HG03521 (cell line): ENCODE measurements around the gene MGST3.
A peak's percentile ranks its signal among the peaks of the same experiment; 100 is the strongest.
"Not testable (repeated sequence)": the region's sequence is repeated elsewhere in the genome, so short reads cannot be mapped to it uniquely, and the experiment has no call there.

Experiments
- ATAC-seq: cut with Tn5 transposase; IDR thresholded peaks from one replicate; pipeline ENCODE4 v1.9.1; 2021; ENCODE audit warnings: mild to moderate bottlenecking, moderate library complexity; ENCODE audit not compliant: unreplicated experiment

Gene MGST3

DNA sequence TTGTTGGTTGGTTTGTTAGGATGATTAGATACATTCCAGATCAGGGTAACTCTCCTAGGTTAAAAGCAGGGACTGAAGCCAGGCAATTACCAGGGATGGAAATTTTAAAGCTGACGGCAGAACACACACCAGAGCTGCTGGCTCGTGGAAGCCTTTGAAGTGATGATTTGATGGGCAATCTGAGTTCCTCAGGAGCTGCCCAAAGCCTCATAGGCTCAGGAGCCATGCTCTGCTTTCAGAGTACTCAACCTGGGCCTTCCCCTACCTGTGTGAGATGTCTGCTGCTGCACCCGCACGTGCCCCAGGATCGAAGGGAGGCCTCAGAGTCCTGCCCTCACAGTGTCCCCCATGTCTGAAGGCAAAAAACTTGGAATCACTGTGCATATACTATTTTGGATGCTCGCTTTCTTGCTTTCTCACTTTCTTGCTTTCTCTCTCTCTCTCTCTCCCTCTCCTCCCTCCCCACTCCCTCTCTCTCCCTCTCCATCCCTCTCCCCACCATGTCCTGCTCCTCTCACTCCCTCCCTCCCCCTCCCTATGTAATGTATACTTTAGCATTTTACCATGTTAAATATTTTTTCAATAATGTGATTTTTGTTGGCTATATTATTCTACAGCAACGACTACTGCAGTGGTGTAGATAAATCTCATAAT lies 18.0 kb downstream of the MGST3 start:
- no peak for ATAC-seq

DNA sequence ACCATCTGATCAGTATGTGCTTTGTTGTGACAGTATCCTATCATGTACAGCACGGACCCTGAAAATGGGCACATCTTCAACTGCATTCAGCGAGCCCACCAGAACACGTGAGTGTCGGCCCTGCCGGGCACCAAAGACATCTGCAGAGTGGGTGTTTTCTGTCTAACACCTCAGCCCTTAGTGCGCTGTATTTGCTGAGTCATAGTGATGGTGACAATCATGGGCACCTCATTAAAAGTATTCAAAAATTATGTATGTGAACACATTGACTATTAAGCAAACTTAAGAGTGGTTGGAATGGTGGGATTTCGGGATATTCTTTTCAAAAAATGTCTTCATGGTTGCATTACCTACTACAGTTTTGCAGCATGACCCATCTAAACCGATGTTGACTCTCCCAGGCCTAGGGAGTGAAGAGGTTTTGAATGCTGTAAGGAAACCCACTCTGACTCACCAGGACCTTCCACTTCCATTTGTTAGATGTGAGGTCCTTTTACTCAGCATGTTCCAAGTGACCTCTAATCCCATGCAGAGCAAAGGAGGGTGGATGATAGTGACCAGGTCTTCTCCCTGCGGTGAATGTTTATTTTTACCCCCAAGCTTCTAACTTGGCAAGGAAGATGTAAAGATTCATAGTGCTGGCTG lies 20.1 kb downstream of the MGST3 start:
- no peak for ATAC-seq

DNA sequence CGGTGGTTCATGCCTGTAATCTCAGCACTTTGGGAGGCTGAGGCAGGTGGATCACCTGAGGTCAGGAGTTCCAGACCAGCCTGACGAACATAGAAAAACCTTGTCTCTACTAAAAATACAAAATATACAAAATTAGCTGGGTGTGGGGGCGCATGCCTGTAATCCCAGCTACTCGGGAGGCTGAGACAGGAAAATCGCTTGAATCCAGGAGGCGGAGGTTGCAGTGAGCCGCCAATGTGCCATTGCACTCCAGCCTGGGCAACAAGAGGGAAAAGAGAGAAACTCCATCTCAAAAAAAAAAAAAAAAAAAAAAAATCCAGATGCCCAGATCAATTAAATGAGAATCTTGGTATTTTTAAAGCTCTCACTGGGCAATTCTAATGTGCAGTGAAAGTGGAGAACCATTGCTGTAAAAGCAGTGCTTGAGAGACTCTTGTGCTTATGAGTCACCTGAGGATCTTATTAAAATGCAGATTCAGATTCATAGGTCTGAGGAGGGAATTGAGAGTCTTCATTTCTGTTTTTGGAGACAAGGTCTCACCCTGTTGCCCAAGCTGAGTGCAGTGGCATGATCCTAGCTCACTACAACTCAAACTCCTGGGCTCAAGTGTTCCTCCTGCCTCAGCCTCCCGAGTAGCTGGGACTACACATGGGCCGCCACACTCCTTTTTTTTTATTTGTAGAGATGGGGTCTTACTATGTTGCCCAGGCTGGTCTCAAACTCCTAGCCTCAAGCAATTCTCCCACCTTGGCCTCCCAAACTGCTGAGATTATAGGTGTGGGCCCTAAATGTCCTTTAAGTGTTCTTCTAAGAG lies 27.9 kb downstream of the MGST3 start:
- not testable (repeated sequence) for ATAC-seq

DNA sequence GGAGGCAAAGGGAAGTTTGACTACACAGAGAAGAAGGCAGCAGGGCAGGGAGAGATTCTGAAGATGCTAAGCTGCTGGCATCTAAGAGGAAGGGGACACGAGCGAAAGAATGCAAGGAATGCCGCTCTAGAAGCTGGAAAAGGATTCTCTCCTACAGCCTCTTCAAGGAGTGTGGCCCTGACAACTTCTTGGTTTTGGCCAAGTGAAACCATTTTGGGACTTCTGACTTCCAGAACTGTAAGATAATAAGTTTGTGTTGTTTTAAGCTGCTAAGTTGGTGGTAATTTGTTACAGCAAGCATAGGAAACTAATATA lies 28.5 kb downstream of the MGST3 start:
- no peak for ATAC-seq

DNA sequence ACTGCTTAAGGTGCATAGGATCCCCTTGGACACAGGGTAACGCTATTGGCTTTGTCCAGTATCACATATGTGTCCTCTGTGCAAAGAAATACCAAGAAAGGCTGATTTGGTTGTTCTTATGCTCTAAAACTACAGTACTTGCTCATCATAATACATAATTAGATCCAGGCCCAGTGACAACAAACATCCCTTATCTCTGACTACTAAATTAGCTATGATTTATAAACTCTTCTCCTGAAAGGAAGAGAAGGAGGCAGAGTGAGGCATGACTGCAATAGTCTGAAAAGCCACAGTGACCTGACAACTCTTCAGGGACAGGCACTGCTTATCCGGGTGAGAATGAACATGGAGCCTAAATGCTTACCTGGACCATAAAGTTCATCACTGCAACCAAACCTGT lies 30.7 kb downstream of the MGST3 start:
- ATAC-seq = no peak

DNA sequence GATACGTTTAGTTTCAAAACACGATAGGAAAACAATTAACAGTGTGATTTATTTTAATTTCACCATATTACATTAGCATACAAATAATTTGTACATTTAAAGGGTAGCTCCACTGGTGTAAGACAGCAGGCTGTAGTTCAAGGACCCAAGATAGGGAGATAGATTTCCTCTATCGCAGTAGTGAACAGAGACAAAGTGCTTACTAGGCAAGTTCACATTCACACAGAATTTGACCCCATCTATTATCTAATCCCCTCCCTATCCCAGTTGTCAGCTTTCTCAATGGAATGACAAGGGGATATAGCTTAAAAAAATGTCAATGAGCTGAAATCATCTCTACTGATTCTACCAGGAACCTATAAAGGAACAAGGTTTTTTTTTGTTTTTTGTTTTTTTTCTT lies 31.2 kb downstream of the MGST3 start:
- ATAC-seq = no peak

DNA sequence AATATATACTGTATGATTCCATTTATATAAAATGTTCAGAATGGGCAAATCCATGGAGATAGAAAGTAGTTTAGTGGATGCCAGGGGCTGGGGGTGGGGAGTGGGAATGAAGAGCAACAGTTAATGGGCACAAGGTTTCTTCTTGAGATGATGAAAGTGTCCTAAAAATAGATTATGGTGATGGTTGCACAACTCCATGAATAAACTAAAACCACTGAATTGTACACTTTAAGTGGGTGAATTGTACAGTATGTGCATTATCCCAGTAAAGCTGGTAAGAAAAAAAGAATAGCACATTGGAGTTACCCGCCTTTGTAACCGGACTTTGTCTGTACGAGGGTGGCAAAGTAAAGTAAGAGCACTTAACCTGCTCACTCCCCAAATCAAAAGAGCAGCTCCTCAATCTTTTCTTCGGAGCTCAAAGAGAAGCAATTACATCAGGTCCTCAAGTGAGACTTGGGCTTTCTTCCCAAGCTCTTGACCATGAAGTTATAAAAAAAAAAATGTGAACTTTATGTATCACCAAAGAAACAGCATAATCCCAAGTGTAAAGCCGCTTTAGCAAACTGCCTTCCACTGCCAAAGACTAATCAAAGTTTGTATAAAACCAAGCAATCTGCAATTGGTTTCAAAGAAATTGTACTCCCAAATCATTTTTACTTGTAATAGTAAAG lies 35.3 kb downstream of the MGST3 start:
- ATAC-seq = no peak

DNA sequence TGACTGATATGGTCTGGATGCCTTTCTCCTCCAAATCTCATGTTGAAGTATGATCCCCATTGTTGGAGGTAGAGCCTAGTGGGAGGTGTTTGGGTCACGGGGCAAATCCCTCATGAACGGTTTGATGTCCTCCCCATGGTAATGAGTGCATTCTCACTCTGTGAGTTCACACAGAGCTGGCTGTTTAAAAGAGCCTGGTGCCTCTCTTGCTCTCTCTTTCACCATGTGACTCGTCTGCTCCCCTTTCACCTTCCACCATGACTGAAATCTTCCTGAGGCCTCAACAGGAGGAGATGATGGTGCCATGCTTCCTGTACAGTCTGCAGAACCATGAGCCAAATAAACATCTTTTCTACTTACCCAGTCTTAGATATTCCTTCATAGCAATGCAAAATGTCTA lies 37.1 kb downstream of the MGST3 start:
- no peak for ATAC-seq

DNA sequence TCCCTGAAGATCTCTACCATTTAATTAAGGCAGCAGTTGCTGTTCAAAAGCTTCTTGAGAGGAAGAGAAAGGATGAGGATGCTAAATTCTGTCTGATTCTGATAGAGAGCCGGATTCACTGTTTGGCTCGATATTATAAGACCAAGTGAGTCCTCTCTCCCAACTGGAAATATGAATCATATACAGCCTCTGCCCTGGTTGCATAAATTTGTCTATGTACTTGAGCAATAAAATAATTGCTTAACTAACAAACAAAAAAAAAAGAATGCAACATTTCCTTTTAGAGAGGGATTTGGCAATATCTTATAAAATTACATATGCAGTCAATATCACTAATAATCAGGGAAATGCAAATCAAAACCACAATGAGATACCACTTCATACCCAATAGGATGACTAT lies 40.5 kb downstream of the MGST3 start:
- ATAC-seq = no peak

DNA sequence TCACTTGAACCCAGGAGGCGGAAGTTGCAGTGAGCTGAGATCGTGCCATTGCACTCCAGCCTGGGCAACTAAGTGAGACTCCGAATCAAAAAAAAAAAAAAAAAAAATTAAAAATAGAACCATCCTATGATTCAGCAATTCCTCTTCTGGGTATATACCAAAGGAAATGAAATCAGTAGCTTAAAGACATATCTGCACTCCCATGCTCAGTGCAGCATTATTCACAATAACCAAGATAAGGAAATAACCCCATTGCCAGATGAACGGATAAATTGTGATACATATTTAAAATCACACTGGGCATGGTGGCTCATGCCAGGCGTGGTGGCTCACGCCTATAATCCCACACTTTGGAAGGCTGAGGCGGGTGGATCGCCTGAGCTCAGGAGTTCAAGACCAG lies 43.6 kb downstream of the MGST3 start:
- no peak for ATAC-seq

DNA sequence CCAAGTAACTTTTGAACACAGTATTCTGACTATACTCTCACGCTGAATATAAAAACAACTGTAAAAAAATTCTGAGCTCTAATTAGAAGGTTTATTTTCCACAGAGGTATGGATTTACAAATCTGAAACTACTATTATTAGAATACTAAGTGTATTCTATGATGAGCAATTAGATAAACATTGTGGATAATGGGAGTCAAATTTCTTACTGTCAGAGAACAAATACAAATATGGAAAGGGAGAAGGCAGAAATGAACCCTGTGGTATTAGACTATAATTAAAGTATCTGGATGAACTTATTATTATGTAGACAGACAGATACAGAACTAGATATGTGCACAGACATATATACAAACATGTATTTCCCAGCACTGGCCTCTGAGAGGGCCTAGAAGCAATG lies 44.8 kb downstream of the MGST3 start:
- no peak for ATAC-seq

DNA sequence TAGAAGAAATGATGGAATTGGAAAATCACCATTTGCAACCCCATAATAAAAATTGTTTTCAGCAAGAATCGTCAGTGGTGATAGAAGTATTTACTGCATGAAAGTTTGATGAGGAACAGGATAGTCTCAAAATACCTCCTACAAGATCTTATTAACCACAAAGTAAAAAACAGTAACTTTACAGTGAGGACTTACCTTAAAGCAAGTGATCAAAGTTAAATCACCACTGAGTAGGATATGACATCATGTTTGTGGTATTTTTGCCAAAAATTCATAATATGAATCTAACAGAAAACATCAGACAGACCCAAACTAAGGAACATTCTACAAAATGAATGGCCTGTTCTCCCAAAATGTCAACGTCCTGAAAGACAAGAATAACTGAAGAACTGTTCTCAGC lies 47.5 kb downstream of the MGST3 start:
- no peak for ATAC-seq

DNA sequence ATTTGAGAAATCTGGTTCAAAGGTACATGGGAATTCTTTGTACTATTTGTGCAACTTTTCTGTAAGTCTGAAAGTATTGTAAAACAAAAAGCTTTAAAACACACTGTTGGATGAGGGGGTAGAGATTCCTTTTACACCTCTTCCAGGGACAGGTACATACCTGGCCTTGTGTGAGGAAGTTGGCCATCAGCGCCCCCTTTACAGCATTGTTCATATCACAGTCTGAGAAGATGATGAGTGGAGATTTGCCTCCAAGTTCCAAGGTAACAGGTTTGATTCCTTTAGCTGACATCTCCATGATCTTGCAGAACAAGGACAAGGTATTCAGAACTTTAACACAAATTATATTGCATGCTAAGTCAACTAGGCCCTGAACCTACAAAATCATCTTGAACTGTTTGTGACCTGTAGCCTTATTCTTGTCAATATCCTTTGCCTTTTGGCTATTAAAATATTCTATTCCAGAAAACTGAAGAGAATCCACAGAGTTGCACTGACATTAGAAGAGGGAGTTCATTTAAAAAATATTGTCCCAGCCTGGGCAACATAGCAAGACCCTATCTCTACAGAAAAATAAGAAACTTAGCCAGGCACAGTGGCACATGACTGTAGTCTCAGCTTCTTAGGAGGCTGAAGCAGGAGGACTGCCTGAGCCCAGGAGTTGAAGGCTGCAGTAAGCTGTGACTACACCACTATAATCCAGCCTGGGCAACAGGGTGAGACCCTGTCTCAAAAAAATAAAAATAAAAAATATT lies 48.4 kb downstream of the MGST3 start:
- no peak for ATAC-seq

DNA sequence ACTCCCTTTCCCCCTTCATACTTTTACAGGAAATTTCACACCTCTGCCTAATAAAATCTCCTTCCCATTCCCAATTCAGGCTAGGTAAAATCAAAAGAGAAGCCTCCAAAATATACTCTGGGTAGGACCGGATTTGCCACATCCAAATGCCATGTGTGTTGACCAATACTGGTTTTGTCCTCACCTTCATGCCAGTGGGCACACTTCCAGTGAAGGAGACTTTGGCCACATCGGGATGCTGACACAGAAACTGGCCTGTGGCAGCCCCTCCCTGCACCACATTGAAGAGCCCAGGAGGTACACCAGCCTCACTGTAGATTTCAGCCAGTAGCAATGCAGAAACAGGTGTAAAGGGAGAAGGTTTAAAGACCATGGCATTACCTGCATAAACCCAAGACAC lies 49.3 kb downstream of the MGST3 start:
- ATAC-seq = no peak

DNA sequence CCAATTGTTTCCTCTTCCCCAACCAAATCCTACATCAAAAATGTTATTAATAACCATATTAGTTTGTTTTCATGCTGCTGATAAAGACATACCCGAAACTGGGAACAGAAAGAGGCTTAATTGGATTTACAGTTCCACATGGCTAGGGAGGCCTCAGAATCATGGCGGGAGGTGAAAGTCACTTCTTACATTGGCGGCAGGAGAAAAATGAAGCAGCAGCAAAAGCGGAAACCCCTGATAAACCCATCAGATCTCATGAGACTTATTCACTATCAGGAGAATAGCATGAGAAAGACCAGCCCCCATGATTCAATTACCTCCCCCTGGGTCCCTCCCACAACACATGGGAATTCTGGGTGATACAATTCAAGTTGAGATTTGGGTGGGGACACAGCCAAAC lies 49.7 kb downstream of the MGST3 start:
- ATAC-seq = not testable (repeated sequence)

DNA sequence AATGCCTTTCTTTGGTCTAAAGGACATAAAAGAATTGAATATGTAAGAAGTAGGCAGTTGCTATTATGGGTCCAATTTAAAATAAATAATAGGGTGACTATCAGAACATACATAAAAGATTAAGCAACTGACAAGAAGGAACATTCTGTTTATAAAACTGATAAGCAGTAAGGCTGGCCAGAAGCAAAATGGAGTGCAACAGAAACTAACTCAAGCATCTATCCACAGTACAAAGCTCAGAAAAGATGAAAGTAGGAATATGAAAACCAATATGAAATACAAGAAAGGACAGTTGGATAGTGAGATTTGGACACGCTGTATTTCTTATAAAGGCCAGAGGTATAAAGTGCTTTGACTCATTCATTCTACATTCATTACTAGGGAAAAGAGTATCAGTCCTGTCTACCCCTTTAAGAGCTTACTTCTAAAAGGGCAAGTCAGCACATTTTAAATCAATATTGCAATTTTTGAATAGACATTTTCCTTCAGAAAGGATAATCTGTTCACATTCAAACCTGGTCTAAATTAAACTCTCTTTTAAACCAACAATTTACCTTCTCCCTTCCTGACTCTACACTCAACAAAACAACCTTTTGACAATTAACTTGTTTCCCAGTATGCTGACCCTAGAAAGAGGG lies 52.9 kb downstream of the MGST3 start:
- ATAC-seq = no peak

DNA sequence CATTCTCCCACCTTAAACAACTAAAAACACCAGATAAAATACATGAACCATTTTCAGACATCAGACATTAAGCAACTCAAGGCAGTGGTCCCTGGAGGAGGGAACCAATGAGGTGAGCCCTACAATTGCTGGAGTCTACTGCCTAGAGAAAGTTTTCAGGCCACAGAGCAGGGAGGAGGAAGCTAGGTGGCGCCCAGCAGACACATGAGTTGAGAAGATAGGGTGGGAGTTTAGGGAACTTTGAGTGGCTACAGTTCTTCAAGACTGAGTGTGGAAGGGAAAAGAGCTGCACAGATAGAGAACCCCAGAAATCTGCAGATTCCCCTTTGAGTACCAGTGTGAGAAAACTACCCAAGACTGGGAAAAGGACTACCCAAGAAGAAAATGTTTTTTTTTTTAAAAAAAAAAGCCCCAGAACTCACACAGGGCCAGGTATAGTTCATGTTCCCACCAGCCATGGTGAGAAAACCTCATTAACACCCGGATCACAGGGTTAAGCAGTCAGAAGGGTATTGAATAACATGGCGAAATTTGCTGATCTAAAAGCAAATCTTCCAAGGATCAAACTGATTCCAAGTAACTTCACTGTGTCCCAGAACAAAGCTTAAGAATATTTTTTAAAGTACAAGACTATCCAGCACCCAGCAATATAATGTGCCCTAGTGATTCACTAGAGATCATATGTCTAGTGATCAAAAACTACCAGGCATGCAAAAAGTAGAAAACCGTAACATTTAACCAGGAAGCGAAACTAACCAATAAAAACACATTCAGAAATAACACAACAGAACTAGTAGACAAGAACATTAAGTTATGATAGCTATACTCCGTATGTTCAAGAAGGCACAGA lies 55.3 kb downstream of the MGST3 start:
- peak; percentile 65 for ATAC-seq

DNA sequence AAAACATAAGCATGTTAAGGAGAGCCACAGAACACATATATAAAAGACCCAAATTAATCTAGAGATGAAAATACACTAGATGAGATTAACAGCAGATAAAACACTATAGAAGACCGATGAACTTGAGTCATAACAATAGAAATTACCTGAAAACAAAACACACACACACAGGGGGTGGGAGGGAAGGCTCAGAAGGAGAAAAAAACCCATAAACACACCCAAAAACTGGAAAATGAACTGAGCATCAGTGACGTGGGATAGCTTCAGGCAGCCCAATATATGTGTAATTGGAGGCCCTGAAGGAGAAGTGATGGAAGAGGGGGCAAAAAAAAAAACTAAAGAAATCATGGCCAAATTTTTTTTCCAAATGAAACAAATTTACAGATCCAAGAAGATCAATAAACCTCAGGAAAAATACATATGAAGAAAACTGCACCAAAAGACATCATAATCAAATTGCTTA lies 56.0 kb downstream of the MGST3 start:
- ATAC-seq = peak; percentile 20

DNA sequence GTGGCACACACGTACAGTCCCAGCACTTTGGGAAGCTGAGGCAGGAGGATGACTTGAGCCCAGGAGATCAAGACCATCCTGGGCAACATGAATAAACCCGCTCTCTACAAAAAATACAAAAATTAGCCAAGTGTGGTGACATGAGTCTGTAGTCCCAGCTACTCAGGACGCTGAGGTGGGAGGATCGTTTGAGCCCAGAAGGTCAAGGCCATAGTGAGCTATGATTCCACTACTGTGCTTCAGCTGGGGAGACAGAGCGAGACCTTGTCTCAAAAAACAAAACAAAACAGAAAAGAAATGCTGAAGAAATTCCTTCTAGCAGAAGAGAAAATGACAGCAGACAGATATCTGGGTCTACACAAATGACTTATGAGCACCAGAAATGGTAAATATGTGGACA lies 57.0 kb downstream of the MGST3 start:
- no peak for ATAC-seq

DNA sequence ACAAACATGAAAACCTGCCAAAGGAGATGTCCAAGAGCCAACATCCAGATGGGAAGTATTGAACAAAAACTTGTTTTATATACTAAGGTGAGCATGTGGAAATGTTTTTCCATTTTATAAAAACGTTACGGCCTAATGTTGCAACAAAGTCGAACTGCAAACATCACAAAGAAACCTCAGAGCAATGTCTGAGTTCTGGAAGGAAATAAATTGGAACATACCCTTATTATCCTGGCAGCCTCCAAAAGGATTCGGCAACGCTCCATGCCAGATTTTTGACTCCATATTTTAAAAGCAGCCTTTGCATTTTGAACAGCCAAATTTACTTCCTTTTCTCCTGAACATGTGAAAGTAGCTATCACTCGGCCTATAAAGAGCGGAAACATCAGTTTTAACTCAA lies 64.0 kb downstream of the MGST3 start:
- ATAC-seq = no peak
